NCI-H1436 (cell line): ENCODE results near the gene RAPGEF1.
"Not testable (repeated sequence)": the region's sequence is repeated elsewhere in the genome, so short reads cannot be mapped to it uniquely, and the experiment has no call there.

ENCODE experiments used
- DNase-seq: peaks from one replicate; lab custom pipeline; 2025; lab: John Stamatoyannopoulos, UW

RAPGEF1 gene

GRCh38 chr9:131670247-131671132 lies 69.4 kb downstream of the RAPGEF1 start:
- DNase-seq, result no peak

GRCh38 chr9:131669269-131670157 lies 70.4 kb downstream of the RAPGEF1 start:
- DNase-seq, result no peak

- DNase-seq, result no peak
Measured at GRCh38 chr9:131668439-131669268, 71.2 kb downstream of the RAPGEF1 start.

- no peak for DNase-seq
Measured at GRCh38 chr9:131668057-131668438, 71.8 kb downstream of the RAPGEF1 start.

GRCh38 chr9:131667576-131667975 lies 72.3 kb downstream of the RAPGEF1 start:
- no peak for DNase-seq

- no peak for DNase-seq
Measured at GRCh38 chr9:131666774-131667173, 73.1 kb downstream of the RAPGEF1 start.

GRCh38 chr9:131666029-131666428 lies 73.8 kb downstream of the RAPGEF1 start:
- DNase-seq, result no peak

- no peak for DNase-seq
Measured at GRCh38 chr9:131663288-131663687, 76.6 kb downstream of the RAPGEF1 start.

- not testable (repeated sequence) for DNase-seq
Measured at GRCh38 chr9:131662289-131662621, 77.6 kb downstream of the RAPGEF1 start.

- no peak for DNase-seq
Measured at GRCh38 chr9:131661568-131662288, 78.1 kb downstream of the RAPGEF1 start.

GRCh38 chr9:131660466-131661405 lies 79.1 kb downstream of the RAPGEF1 start:
- no peak for DNase-seq

GRCh38 chr9:131658377-131659129 lies 81.3 kb downstream of the RAPGEF1 start:
- no peak for DNase-seq

GRCh38 chr9:131657940-131658339 lies 81.9 kb downstream of the RAPGEF1 start:
- DNase-seq, result no peak

- DNase-seq, result no peak
Measured at GRCh38 chr9:131657456-131657855, 82.4 kb downstream of the RAPGEF1 start.

- DNase-seq, result no peak
Measured at GRCh38 chr9:131657037-131657377, 82.9 kb downstream of the RAPGEF1 start.

GRCh38 chr9:131656356-131657036 lies 83.4 kb downstream of the RAPGEF1 start:
- DNase-seq, result no peak

- DNase-seq, result not testable (repeated sequence)
Measured at GRCh38 chr9:131654369-131654768, 85.5 kb downstream of the RAPGEF1 start.

GRCh38 chr9:131651599-131651998 lies 88.3 kb downstream of the RAPGEF1 start:
- DNase-seq, result no peak

GRCh38 chr9:131651160-131651559 lies 88.7 kb downstream of the RAPGEF1 start:
- no peak for DNase-seq
